Measurements from ENCODE around the gene KCTD17. TPM values are rescaled to one million over a fixed set of nuclear protein-coding genes. Genes with fewer than 3 reads are reported as not detected.

The KCTD17 gene
- total RNA-seq, 1 donor from 2014 or later: 46.9 TPM

- Mint-ChIP-seq H3K9me3 (ENCODE audit: unreplicated experiment) (no peaks in the 10 kb centered on the region), H3K4me3 (ENCODE audit: unreplicated experiment) (peak overlapping the region; percentile 97), H3K27ac (ENCODE audit: unreplicated experiment) (peak overlapping the region; percentile 92), H3K36me3 (ENCODE audit: low read depth, unreplicated experiment) (peaks cover 8% of the 10 kb centered on the region), H3K4me1 (ENCODE audit: unreplicated experiment) (peaks cover 20% of the 10 kb centered on the region), H3K27me3 (ENCODE audit: unreplicated experiment) (peaks cover 2% of the 10 kb centered on the region)
- TF ChIP-seq CTCF (IDR thresholded peaks at IDR 0.05; ENCODE audit: unreplicated experiment): no peak
- DNase-seq (ENCODE audit: low spot score): no peak
Measured at GRCh38 chr22:37020192-37020479, 31.4 kb upstream of the KCTD17 start.

- H3K4me1 Mint-ChIP-seq (ENCODE audit: unreplicated experiment): peaks cover 18% of the 10 kb centered on the region
- no peak for TF ChIP-seq CTCF (IDR thresholded peaks at IDR 0.05; ENCODE audit: unreplicated experiment)
- peak overlapping the region; percentile 56 for H3K4me3 Mint-ChIP-seq (ENCODE audit: unreplicated experiment)
Measured at GRCh38 chr22:37021041-37021440, 30.5 kb upstream of the KCTD17 start.

GRCh38 chr22:37021710-37022482, 29.6 kb upstream of the KCTD17 start:
- peaks cover 2% of the 10 kb centered on the region for H3K27me3 Mint-ChIP-seq (ENCODE audit: unreplicated experiment)
- DNase-seq (ENCODE audit: low spot score): peak; percentile 43
- TF ChIP-seq CTCF (IDR thresholded peaks at IDR 0.05; ENCODE audit: unreplicated experiment): peak; percentile 77
- peak overlapping the region; percentile 49 for H3K4me3 Mint-ChIP-seq (ENCODE audit: unreplicated experiment)
- peaks cover 12% of the 10 kb centered on the region for H3K4me1 Mint-ChIP-seq (ENCODE audit: unreplicated experiment)
- H3K27ac Mint-ChIP-seq (ENCODE audit: unreplicated experiment): no peak overlapping the region
- H3K36me3 Mint-ChIP-seq (ENCODE audit: low read depth, unreplicated experiment): peaks cover 11% of the 10 kb centered on the region
- H3K9me3 Mint-ChIP-seq (ENCODE audit: unreplicated experiment): no peaks in the 10 kb centered on the region

More at GRCh38 chr22:37021041-37021440, 30.5 kb upstream of the KCTD17 start:
- DNase-seq (ENCODE audit: low spot score): no peak
- no peaks in the 10 kb centered on the region for H3K9me3 Mint-ChIP-seq (ENCODE audit: unreplicated experiment)
- H3K27ac Mint-ChIP-seq (ENCODE audit: unreplicated experiment): no peak overlapping the region
- H3K36me3 Mint-ChIP-seq (ENCODE audit: low read depth, unreplicated experiment): peaks cover 11% of the 10 kb centered on the region
- H3K27me3 Mint-ChIP-seq (ENCODE audit: unreplicated experiment): peaks cover 2% of the 10 kb centered on the region

DNA sequence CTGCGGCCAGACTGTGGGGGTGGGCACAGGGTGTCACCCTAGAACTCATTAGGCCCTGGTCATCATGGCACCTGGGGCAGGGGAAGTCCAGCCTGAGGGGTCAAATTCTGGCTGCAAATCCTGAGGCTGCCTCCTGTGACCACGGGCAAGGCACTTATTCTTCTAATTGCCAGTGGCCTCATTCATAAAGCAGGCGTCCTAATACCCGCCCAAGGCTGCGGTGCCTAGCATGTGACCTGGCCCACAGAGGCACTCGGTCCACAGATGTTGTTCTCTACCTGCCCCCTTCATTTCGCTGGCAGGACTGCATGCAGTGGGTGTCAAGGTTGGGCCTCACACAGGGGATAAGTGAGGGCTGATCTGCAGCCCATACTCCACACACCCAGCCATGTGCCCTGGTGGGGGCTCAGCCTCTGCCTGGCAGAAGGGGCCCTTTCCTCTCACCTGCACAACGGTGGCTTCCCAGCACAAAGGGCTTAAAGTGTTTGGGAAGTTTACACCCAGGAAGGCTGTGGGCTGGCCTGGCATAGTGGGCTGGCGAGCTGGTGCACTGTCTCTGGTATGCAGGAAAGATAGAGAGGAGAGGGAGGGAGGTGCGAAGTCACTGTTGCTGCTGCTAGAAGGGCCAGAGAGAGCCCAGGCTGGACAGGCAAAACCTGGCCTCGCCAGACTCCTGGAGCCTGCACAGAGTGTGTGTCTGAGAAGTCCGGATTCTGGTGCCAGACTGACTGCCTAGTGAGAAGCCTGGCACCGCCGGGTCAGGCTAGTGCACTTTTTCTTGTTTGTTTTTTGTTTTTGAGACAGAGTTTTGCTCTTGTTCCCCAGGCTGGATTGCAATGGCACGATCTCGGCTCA, 28.8 kb upstream of the KCTD17 start:
- H3K36me3 Mint-ChIP-seq (ENCODE audit: low read depth, unreplicated experiment): peaks cover 14% of the 10 kb centered on the region
- H3K4me3 Mint-ChIP-seq (ENCODE audit: unreplicated experiment): no peak overlapping the region
- TF ChIP-seq CTCF (IDR thresholded peaks at IDR 0.05; ENCODE audit: unreplicated experiment): no peak
- no peaks in the 10 kb centered on the region for H3K9me3 Mint-ChIP-seq (ENCODE audit: unreplicated experiment)
- no peak overlapping the region for H3K27ac Mint-ChIP-seq (ENCODE audit: unreplicated experiment)
- peaks cover 12% of the 10 kb centered on the region for H3K4me1 Mint-ChIP-seq (ENCODE audit: unreplicated experiment)
- no peak for DNase-seq (ENCODE audit: low spot score)
- peaks cover 2% of the 10 kb centered on the region for H3K27me3 Mint-ChIP-seq (ENCODE audit: unreplicated experiment)

All from endothelial cell (in vitro differentiated cells).